Measurements from ENCODE around the gene DNAJC27. TPM values are rescaled to one million over a fixed set of nuclear protein-coding genes. Genes with fewer than 3 reads are reported as not detected.

DNAJC27 gene
- total and polyA plus RNA-seq, 4 donors = 1.7 to 13.9 (median 4.6) TPM

DNA sequence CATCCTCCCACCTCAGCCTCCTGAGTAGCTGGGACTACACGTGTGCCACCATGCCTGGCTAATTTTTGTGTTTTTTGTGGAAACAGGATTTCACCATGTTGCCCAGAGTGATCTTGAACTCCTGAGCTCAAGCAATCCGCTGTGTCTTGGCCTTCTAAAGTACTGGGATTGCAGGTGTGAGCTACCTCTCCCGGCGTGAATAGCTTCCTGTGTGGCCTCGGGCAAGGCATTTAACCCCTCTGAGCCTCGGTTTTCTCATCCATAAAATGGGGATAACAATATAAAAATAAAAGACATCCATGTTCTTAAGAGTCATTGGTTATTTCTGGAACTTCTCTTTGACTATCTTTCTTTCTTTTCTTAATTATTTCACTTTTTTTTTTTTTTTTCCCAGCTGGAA is 32.4 kb downstream of the DNAJC27 start:
- no peak for ATAC-seq (ENCODE audit: insufficient read depth, low FRiP score)
- WGBS, 2 donors = 81 to 87% methylated on average over 6 of the region's 6 CpGs
- Histone ChIP-seq H3K4me1 (ENCODE audit: control insufficient read depth in 5 of 5, insufficient read depth in 5 of 5, low read length in 5 of 5) (no peaks in the 10 kb centered on the region), H3K4me3 (no peak overlapping the region), H3K9ac (ENCODE audit: insufficient read depth in 1 of 2, low read length in 2 of 2) (no peak overlapping the region), H3K27me3 (ENCODE audit: control insufficient read depth in 3 of 3, insufficient read depth in 3 of 3, low read length in 2 of 3) (no peaks in the 10 kb centered on the region), H3K27ac (ENCODE audit: low read depth in 1 of 2, low read length in 1 of 2) (no peak overlapping the region), H3K9me3 (ENCODE audit: control insufficient read depth in 4 of 4, insufficient read depth in 3 of 4, low read length in 3 of 4) (no peaks in the 10 kb centered on the region), H3K36me3 (ENCODE audit: control insufficient read depth in 4 of 4, insufficient read depth in 4 of 4, low read length in 4 of 4) (no peaks in the 10 kb centered on the region)
- no peak for TF ChIP-seq CTCF (IDR thresholded peaks at IDR 0.05; ENCODE audit: control extremely low read depth, extremely low read depth)
- no peak for DNase-seq

GRCh38 chr2:24937236-24937635 is 34.5 kb downstream of the DNAJC27 start:
- Histone ChIP-seq H3K4me1 (ENCODE audit: control insufficient read depth in 5 of 5, insufficient read depth in 5 of 5, low read length in 5 of 5) (no peaks in the 10 kb centered on the region), H3K27me3 (ENCODE audit: control insufficient read depth in 3 of 3, insufficient read depth in 3 of 3, low read length in 2 of 3) (no peaks in the 10 kb centered on the region), H3K36me3 (ENCODE audit: control insufficient read depth in 4 of 4, insufficient read depth in 4 of 4, low read length in 4 of 4) (no peaks in the 10 kb centered on the region), H3K9me3 (ENCODE audit: control insufficient read depth in 4 of 4, insufficient read depth in 3 of 4, low read length in 3 of 4) (no peaks in the 10 kb centered on the region), H3K4me3 (no peak overlapping the region), H3K27ac (ENCODE audit: low read depth in 1 of 2, low read length in 1 of 2) (no peak overlapping the region), H3K9ac (ENCODE audit: insufficient read depth in 1 of 2, low read length in 2 of 2) (no peak overlapping the region)
- 88 to 91% methylated on average over 2 of the region's 2 CpGs for WGBS, 2 donors
- ATAC-seq (ENCODE audit: insufficient read depth, low FRiP score) = no peak
- no peak for DNase-seq
- no peak for TF ChIP-seq CTCF (IDR thresholded peaks at IDR 0.05; ENCODE audit: control extremely low read depth, extremely low read depth)

DNA sequence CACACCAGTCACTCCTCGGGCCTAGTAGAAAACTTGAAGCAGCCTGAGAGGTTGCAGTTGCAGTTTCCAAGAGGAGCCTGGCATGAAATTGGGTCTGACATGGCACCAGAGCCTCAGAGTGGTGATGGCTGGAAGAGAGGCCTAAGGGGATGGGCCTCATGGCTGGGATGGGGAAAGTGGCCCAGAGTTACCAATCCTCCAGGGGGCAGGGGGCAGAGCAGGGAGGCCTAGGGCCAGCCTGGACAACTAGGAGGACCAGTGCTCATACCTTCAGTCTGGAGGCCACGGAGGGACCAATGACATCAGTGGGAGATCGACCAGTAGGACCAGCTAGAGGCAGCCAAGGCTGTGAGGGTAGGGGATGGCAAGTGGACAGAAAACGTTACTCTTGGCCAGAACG is 36.6 kb downstream of the DNAJC27 start:
- no peak overlapping the region for H3K27ac ChIP-seq (ENCODE audit: low read depth in 1 of 2, low read length in 1 of 2)
- H3K9ac ChIP-seq (ENCODE audit: insufficient read depth in 1 of 2, low read length in 2 of 2) = no peak overlapping the region
- no peaks in the 10 kb centered on the region for H3K4me1 ChIP-seq (ENCODE audit: control insufficient read depth in 5 of 5, insufficient read depth in 5 of 5, low read length in 5 of 5)
- no peaks in the 10 kb centered on the region for H3K9me3 ChIP-seq (ENCODE audit: control insufficient read depth in 4 of 4, insufficient read depth in 3 of 4, low read length in 3 of 4)
- H3K36me3 ChIP-seq (ENCODE audit: control insufficient read depth in 4 of 4, insufficient read depth in 4 of 4, low read length in 4 of 4) = no peaks in the 10 kb centered on the region
- no peak for DNase-seq
- no peaks in the 10 kb centered on the region for H3K27me3 ChIP-seq (ENCODE audit: control insufficient read depth in 3 of 3, insufficient read depth in 3 of 3, low read length in 2 of 3)
- no peak overlapping the region for H3K4me3 ChIP-seq
- ATAC-seq (ENCODE audit: insufficient read depth, low FRiP score) = no peak
- TF ChIP-seq CTCF (IDR thresholded peaks at IDR 0.05; ENCODE audit: control extremely low read depth, extremely low read depth) = no peak
- 91% methylated on average over 5 of the region's 5 CpGs for WGBS, 2 donors

- Histone ChIP-seq H3K36me3 (ENCODE audit: control insufficient read depth in 4 of 4, insufficient read depth in 4 of 4, low read length in 4 of 4) (no peaks in the 10 kb centered on the region), H3K9ac (ENCODE audit: insufficient read depth in 1 of 2, low read length in 2 of 2) (no peak overlapping the region), H3K27me3 (ENCODE audit: control insufficient read depth in 3 of 3, insufficient read depth in 3 of 3, low read length in 2 of 3) (no peaks in the 10 kb centered on the region), H3K4me1 (ENCODE audit: control insufficient read depth in 5 of 5, insufficient read depth in 5 of 5, low read length in 5 of 5) (no peaks in the 10 kb centered on the region), H3K27ac (ENCODE audit: low read depth in 1 of 2, low read length in 1 of 2) (no peak overlapping the region), H3K4me3 (no peak overlapping the region), H3K9me3 (ENCODE audit: control insufficient read depth in 4 of 4, insufficient read depth in 3 of 4, low read length in 3 of 4) (no peaks in the 10 kb centered on the region)
- WGBS, 2 donors = 87 to 97% methylated on average over 5 of the region's 5 CpGs
- TF ChIP-seq CTCF (IDR thresholded peaks at IDR 0.05; ENCODE audit: control extremely low read depth, extremely low read depth) = no peak
- DNase-seq = no peak
- ATAC-seq (ENCODE audit: insufficient read depth, low FRiP score) = no peak
These were observed 39.0 kb downstream of the DNAJC27 start for GRCh38 chr2:24932715-24933114.

Data from lung (tissue), 12 donors.